ENCODE results near the gene MRPS10.

DNA sequence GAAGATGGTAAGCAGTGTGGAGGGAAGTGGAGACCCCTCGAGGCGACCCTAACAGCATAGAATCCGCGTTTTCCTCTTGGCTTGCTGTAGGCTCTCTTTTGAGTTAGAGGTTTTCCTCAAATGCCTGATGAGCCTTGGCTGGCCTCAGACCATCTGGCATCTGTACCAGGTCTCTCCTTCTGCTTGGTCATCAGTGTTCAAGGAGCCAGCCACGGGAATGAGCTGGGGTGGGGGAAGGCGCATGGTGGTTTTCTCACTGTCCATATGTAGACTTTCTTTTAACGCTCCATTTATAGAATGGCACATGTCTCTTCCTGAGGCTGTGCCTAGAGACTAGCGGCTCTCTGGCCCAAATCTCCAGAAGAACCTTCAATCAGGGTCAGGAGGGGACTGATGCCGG is 52.6 kb downstream of the MRPS10 start:
- TF ChIP-seq BACH2 (CRISPR knock-in tag; IDR thresholded peaks at IDR 0.05; ENCODE audit: borderline replicate concordance), result no peak
- TF ChIP-seq ZFP3 (CRISPR knock-in tag; IDR thresholded peaks at IDR 0.05), result no peak
- TF ChIP-seq TOX (CRISPR knock-in tag; IDR thresholded peaks at IDR 0.05; ENCODE audit: borderline replicate concordance), result no peak
- no peak for TF ChIP-seq PATZ1 (CRISPR knock-in tag; IDR thresholded peaks at IDR 0.05; ENCODE audit: borderline replicate concordance)
- no peak for TF ChIP-seq ZFP30 (CRISPR knock-in tag; IDR thresholded peaks at IDR 0.05)
- TF ChIP-seq, protein P1, sequence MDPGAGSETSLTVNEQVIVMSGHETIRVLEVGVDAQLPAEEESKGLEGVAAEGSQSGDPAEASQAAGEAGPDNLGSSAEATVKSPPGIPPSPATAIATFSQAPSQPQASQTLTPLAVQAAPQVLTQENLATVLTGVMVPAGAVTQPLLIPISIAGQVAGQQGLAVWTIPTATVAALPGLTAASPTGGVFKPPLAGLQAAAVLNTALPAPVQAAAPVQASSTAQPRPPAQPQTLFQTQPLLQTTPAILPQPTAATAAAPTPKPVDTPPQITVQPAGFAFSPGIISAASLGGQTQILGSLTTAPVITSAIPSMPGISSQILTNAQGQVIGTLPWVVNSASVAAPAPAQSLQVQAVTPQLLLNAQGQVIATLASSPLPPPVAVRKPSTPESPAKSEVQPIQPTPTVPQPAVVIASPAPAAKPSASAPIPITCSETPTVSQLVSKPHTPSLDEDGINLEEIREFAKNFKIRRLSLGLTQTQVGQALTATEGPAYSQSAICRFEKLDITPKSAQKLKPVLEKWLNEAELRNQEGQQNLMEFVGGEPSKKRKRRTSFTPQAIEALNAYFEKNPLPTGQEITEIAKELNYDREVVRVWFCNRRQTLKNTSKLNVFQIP (CRISPR knock-in tag; IDR thresholded peaks at IDR 0.05; ENCODE audit: borderline replicate concordance, low read depth), result no peak
- TF ChIP-seq CREB5 (CRISPR knock-in tag; IDR thresholded peaks at IDR 0.05; ENCODE audit: low read depth), result no peak
- TF ChIP-seq, protein P2, sequence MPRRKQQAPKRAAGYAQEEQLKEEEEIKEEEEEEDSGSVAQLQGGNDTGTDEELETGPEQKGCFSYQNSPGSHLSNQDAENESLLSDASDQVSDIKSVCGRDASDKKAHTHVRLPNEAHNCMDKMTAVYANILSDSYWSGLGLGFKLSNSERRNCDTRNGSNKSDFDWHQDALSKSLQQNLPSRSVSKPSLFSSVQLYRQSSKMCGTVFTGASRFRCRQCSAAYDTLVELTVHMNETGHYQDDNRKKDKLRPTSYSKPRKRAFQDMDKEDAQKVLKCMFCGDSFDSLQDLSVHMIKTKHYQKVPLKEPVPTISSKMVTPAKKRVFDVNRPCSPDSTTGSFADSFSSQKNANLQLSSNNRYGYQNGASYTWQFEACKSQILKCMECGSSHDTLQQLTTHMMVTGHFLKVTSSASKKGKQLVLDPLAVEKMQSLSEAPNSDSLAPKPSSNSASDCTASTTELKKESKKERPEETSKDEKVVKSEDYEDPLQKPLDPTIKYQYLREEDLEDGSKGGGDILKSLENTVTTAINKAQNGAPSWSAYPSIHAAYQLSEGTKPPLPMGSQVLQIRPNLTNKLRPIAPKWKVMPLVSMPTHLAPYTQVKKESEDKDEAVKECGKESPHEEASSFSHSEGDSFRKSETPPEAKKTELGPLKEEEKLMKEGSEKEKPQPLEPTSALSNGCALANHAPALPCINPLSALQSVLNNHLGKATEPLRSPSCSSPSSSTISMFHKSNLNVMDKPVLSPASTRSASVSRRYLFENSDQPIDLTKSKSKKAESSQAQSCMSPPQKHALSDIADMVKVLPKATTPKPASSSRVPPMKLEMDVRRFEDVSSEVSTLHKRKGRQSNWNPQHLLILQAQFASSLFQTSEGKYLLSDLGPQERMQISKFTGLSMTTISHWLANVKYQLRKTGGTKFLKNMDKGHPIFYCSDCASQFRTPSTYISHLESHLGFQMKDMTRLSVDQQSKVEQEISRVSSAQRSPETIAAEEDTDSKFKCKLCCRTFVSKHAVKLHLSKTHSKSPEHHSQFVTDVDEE (CRISPR knock-in tag; IDR thresholded peaks at IDR 0.05), result no peak
- TF ChIP-seq SNAI2 (CRISPR knock-in tag; IDR thresholded peaks at IDR 0.05), result no peak
- TF ChIP-seq GLIS3 (CRISPR knock-in tag; IDR thresholded peaks at IDR 0.05), result no peak
- no peak for TF ChIP-seq ISL1 (CRISPR knock-in tag; IDR thresholded peaks at IDR 0.05)

Data from SK-N-SH treated with all-trans-retinoic acid at 6 μM for 48 hours (cell line).